Measurements from ENCODE around the gene LARP1. TPM values are rescaled to one million over a fixed set of nuclear protein-coding genes. Genes with fewer than 3 reads are reported as not detected.
"Not testable (repeated sequence)": the region's sequence is repeated elsewhere in the genome, so short reads cannot be mapped to it uniquely, and the experiment has no call there.

The LARP1 gene
- total RNA-seq, 6 donors from 2014 or later: 107 to 154 (median 129) TPM

DNA sequence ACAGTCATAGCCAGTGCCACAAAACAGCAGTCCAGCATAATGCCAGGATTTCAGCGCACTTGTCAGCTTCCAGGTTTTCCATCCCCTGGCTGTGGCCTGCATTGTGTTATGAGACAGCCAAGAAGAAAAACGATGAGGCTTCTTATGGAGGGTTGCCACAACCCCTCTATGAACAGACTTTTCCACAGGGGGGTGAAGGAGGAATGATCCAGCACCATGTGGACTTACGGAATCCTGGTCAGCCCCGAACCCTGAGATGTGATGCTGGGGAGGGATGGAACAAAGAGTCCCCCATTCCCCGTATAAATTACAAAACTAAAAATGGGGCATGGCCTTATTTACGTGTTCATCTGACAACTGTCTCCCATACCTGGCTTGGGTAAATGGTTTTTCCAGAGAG is 62.6 kb downstream of the LARP1 start:
- no peak for TF ChIP-seq POLR2A (IDR thresholded peaks at IDR 0.05)
- no peak for TF ChIP-seq EP300 (IDR thresholded peaks at IDR 0.05)
- no peak for TF ChIP-seq POLR2AphosphoS5 (IDR thresholded peaks at IDR 0.05)
- TF ChIP-seq, protein P1, sequence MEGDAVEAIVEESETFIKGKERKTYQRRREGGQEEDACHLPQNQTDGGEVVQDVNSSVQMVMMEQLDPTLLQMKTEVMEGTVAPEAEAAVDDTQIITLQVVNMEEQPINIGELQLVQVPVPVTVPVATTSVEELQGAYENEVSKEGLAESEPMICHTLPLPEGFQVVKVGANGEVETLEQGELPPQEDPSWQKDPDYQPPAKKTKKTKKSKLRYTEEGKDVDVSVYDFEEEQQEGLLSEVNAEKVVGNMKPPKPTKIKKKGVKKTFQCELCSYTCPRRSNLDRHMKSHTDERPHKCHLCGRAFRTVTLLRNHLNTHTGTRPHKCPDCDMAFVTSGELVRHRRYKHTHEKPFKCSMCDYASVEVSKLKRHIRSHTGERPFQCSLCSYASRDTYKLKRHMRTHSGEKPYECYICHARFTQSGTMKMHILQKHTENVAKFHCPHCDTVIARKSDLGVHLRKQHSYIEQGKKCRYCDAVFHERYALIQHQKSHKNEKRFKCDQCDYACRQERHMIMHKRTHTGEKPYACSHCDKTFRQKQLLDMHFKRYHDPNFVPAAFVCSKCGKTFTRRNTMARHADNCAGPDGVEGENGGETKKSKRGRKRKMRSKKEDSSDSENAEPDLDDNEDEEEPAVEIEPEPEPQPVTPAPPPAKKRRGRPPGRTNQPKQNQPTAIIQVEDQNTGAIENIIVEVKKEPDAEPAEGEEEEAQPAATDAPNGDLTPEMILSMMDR (IDR thresholded peaks at IDR 0.05): no peak
- DNase-seq (no peak), ATAC-seq (ENCODE audit: low FRiP score in 2 of 2) (no peak)
- no peak overlapping the region for H3K4me3 ChIP-seq
- WGBS, 2 donors: 88 to 90% methylated on average over 6 of the region's 6 CpGs
- H3K9me3 ChIP-seq: no peaks in the 10 kb centered on the region
- H3K27ac ChIP-seq: peak overlapping the region in 1 of 4 donors; percentile 59
- H3K27me3 ChIP-seq: no peaks in the 10 kb centered on the region
- peaks cover 12 to 92% (median 71%) of the 10 kb centered on the region in 4 donors for H3K36me3 ChIP-seq
- peaks cover 0 to 5% (median 2%) of the 10 kb centered on the region in 4 donors for H3K4me1 ChIP-seq

DNA sequence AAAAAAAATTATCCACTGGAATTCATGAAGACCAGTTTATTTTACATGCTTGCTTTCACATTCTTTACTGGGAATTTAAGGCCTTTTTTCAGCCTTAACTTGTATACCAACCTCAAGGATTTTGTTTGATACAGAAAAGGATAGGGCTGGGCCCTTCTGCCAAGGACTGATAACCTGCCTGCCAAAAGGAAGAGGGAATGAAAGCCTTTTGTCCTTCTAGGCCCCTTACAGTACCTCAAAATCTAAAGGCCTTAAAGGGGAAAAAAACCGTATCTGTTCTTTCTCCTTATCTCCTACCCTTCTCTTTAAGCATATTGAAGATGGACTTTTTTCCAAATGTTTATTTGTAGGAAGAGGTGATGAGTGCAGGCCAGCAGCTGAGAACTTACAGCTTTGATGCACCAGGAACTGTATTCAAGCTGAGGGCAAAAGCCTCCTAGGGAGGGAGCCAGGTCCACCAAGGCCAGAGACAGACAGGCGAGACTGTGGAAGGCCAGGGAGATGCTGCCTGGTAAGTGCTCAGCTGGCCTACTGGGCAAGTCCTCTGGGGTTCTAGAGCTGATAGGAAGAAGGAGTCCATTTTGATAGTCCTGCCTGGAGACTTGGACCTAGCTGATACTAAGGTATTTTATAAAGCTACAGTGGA is 63.4 kb downstream of the LARP1 start:
- TF ChIP-seq POLR2AphosphoS5 (IDR thresholded peaks at IDR 0.05) (no peak), POLR2A (IDR thresholded peaks at IDR 0.05) (no peak), EP300 (IDR thresholded peaks at IDR 0.05) (no peak)
- peak overlapping the region in 1 of 4 donors; percentile 59 for H3K27ac ChIP-seq
- H3K4me1 ChIP-seq: peaks cover 0 to 5% (median 2%) of the 10 kb centered on the region in 4 donors
- WGBS, 2 donors: 76 to 77% methylated on average over 2 of the region's 2 CpGs
- ATAC-seq (ENCODE audit: low FRiP score in 2 of 2): no peak
- H3K4me3 ChIP-seq: no peak overlapping the region
- no peaks in the 10 kb centered on the region for H3K9me3 ChIP-seq
- H3K36me3 ChIP-seq: peaks cover 12 to 92% (median 73%) of the 10 kb centered on the region in 4 donors
- DNase-seq: no peak
- no peaks in the 10 kb centered on the region for H3K27me3 ChIP-seq

DNA sequence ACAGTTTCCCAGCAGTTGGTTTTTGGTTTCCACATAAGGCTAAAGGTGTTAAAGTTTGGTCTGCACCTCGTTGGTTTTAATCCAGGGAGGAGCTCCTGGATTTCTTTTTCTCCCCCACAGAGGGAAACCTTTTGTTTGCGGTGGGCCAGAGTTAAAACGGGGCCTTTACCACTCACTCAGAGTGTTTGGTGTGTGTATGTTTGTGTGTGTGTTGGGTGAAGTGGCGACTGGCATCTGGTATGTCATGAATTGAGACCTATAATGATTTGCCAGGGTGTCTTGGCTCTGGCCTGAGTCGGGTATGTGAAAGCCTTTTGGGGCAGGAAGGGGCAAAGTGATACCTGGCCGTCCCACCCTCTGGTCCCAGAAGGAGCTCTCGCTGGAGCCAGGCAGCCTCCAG is 64.4 kb downstream of the LARP1 start:
- Histone ChIP-seq H3K4me3 (no peak overlapping the region), H3K9me3 (no peaks in the 10 kb centered on the region), H3K4me1 (peaks cover 0 to 5% (median 0%) of the 10 kb centered on the region in 4 donors), H3K27ac (no peak overlapping the region), H3K27me3 (no peaks in the 10 kb centered on the region), H3K36me3 (peaks cover 12 to 92% (median 72%) of the 10 kb centered on the region in 4 donors)
- TF ChIP-seq POLR2A (IDR thresholded peaks at IDR 0.05) (no peak), EP300 (IDR thresholded peaks at IDR 0.05) (no peak), POLR2AphosphoS5 (IDR thresholded peaks at IDR 0.05) (no peak)
- TF ChIP-seq, protein P1 (IDR thresholded peaks at IDR 0.05): no peak
- ATAC-seq (ENCODE audit: low FRiP score in 2 of 2) (no peak), DNase-seq (no peak)
- 73 to 85% methylated on average over 4 to 7 of the region's 7 CpGs for WGBS, 2 donors

DNA sequence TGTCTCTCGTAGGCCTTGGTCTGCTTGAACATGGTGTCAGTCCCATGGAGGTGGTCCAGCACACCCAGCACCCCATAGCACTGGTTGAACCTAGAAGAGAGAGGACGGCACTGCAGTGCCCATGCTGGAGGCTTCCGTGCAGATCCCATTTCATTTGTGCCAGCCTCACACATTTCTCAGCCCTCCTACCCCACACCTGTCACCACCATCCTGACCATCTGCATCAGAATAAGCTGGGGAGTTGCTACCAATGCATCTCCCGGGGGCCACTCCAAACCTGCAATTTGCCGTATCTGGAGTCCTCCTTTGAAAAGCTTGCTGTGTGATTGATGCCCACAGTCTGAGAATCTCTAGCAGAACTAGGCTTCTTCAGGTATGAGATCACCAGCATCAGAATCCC is 65.2 kb downstream of the LARP1 start:
- Histone ChIP-seq H3K4me1 (peaks cover 0 to 5% (median 0%) of the 10 kb centered on the region in 4 donors), H3K27me3 (no peaks in the 10 kb centered on the region), H3K9me3 (no peaks in the 10 kb centered on the region), H3K36me3 (peaks cover 9 to 91% (median 65%) of the 10 kb centered on the region in 4 donors), H3K27ac (no peak overlapping the region), H3K4me3 (no peak overlapping the region)
- ATAC-seq (ENCODE audit: low FRiP score in 2 of 2): no peak
- DNase-seq: no peak
- WGBS, 2 donors: 97 to 100% methylated on average over 4 to 5 of the region's 5 CpGs
- TF ChIP-seq, protein P1 (IDR thresholded peaks at IDR 0.05): no peak
- TF ChIP-seq POLR2AphosphoS5 (IDR thresholded peaks at IDR 0.05) (no peak), EP300 (IDR thresholded peaks at IDR 0.05) (no peak), POLR2A (IDR thresholded peaks at IDR 0.05) (no peak)

DNA sequence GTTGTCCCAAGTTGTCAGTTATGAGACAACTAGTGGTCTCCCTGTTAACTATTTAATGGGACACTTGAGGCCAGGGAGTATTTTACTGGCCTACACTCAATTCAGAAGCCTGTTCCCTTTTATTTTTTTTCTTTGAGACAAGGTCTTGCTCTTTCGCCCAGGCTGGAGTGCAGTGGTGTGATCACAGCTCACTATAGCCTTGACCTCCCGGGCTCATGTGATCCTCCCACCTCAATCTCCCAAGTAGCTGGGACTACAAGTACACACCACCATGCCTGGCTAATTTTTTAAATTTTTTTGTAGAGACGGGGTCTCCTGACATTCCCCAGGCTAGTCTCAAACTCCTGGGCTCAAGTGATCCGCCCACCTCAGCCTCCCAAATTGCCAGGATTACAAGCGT is 67.7 kb downstream of the LARP1 start:
- 95 to 97% methylated on average over 4 to 5 of the region's 5 CpGs for WGBS, 2 donors
- not testable (repeated sequence) for H3K9me3 ChIP-seq; H3K27me3 ChIP-seq; H3K27ac ChIP-seq; ATAC-seq (ENCODE audit: low FRiP score in 2 of 2); H3K4me1 ChIP-seq; H3K4me3 ChIP-seq; DNase-seq
- peaks cover 9 to 74% (median 49%) of the 10 kb centered on the region in 4 donors for H3K36me3 ChIP-seq

DNA sequence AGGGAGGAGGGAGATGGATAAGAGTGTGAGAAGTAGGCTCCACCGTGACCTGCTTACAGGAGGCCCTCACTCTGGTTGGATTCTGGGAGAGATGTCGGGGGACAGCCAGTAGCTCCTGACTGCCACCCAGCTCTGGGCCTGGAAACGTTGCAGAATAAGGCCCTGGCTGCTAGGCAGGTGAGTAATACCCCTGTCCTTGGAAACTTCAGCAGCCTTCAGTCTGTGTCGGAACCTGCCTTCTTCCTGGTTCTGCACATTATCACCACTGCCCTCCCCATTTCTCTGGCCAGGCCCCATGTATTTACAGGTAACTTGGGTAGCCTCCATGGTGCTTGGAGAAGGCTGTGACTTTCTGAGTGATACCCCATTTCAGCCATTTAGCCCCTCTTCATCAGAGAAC is 68.4 kb downstream of the LARP1 start:
- H3K27me3 ChIP-seq: no peaks in the 10 kb centered on the region
- TF ChIP-seq POLR2AphosphoS5 (IDR thresholded peaks at IDR 0.05): no peak
- TF ChIP-seq, protein P1 (IDR thresholded peaks at IDR 0.05): no peak
- no peak for TF ChIP-seq EP300 (IDR thresholded peaks at IDR 0.05)
- no peak for TF ChIP-seq POLR2A (IDR thresholded peaks at IDR 0.05)
- ATAC-seq (ENCODE audit: low FRiP score in 2 of 2): no peak
- 94 to 96% methylated on average over 4 of the region's 4 CpGs for WGBS, 2 donors
- peaks cover 0 to 5% (median 0%) of the 10 kb centered on the region in 4 donors for H3K4me1 ChIP-seq
- H3K4me3 ChIP-seq: no peak overlapping the region
- no peaks in the 10 kb centered on the region for H3K9me3 ChIP-seq
- no peak for DNase-seq
- H3K27ac ChIP-seq: no peak overlapping the region
- peaks cover 9 to 72% (median 48%) of the 10 kb centered on the region in 4 donors for H3K36me3 ChIP-seq

Measured in upper lobe of left lung (tissue), 6 donors.